IMR-90 (cell line): ENCODE results near the gene WAC.

Source experiments
- BHLHE40 ChIP-seq: fragments of 150-350 bp; IDR thresholded peaks from 2 replicates; pipeline ENCODE4 v1.6.1; 2016; ENCODE audit warnings: mild to moderate bottlenecking, low read depth, low read length
- CEBPB ChIP-seq: IDR thresholded peaks from 2 replicates; pipeline ENCODE4 v1.6.1; 2012; ENCODE audit warnings: low read depth, low read length, improper control_type of control experiment
- CHD1 ChIP-seq: IDR thresholded peaks from 2 replicates; pipeline ENCODE4 v1.6.1; 2012; ENCODE audit warnings: low read depth, low read length, improper control_type of control experiment
- CTCF ChIP-seq: conservative IDR thresholded peaks from 2 replicates; pipeline ENCODE4 v1.5.1; 2012; ENCODE audit warnings: mild to moderate bottlenecking, low read depth, low read length, improper control_type of control experiment
- FOS ChIP-seq: fragments of 150-350 bp; IDR thresholded peaks from 2 replicates; pipeline ENCODE4 v1.6.1; 2016; ENCODE audit warnings: low read depth, low read length
- MAFK ChIP-seq: IDR thresholded peaks from 2 replicates; pipeline ENCODE4 v1.6.1; 2012; ENCODE audit warnings: low read depth, low read length, improper control_type of control experiment
- MXI1 ChIP-seq: IDR thresholded peaks from 2 replicates; pipeline ENCODE4 v1.6.1; 2012; ENCODE audit warnings: low read depth, mild to moderate bottlenecking, low read length, moderate library complexity, borderline replicate concordance
- NFE2L2 ChIP-seq: fragments of 150-350 bp; IDR thresholded peaks from 2 replicates; pipeline ENCODE4 v1.6.1; 2016; ENCODE audit warnings: low read depth, mild to moderate bottlenecking, low read length
- POLR2A ChIP-seq: IDR thresholded peaks from 2 replicates; pipeline ENCODE4 v1.6.1; 2012; ENCODE audit warnings: mild to moderate bottlenecking, low read depth, low read length
- RAD21 ChIP-seq: IDR thresholded peaks from 2 replicates; pipeline ENCODE4 v1.6.1; 2012; ENCODE audit warnings: low read length, improper control_type of control experiment
- RCOR1 ChIP-seq: IDR thresholded peaks from 2 replicates; pipeline ENCODE4 v1.6.1; 2012; ENCODE audit warnings: mild to moderate bottlenecking, low read length, improper control_type of control experiment; ENCODE audit not compliant: insufficient replicate concordance
- RFX5 ChIP-seq: IDR thresholded peaks from 2 replicates; pipeline ENCODE4 v1.8.0; 2012; ENCODE audit warnings: low read depth, mild to moderate bottlenecking, low read length, moderate library complexity
- SMC3 ChIP-seq: fragments of 150-350 bp; IDR thresholded peaks from 2 replicates; pipeline ENCODE4 v1.6.1; 2016; ENCODE audit warnings: low read depth, mild to moderate bottlenecking, antibody characterized with exemption, low read length, moderate library complexity
- TF ChIP-seq, protein P1 (sequence below): fragments of 150-350 bp; IDR thresholded peaks from 2 replicates; pipeline ENCODE4 v1.6.1; 2017; ENCODE audit warnings: mild to moderate bottlenecking, antibody characterized with exemption, low read length, low read depth

- TF ChIP-seq CTCF (no peak), POLR2A (no peak), MXI1 (no peak), RCOR1 (no peak), BHLHE40 (no peak), CEBPB (no peak), SMC3 (no peak), FOS (no peak), MAFK (no peak), CHD1 (no peak), RFX5 (no peak), NFE2L2 (no peak), RAD21 (no peak)
- TF ChIP-seq, protein P1, sequence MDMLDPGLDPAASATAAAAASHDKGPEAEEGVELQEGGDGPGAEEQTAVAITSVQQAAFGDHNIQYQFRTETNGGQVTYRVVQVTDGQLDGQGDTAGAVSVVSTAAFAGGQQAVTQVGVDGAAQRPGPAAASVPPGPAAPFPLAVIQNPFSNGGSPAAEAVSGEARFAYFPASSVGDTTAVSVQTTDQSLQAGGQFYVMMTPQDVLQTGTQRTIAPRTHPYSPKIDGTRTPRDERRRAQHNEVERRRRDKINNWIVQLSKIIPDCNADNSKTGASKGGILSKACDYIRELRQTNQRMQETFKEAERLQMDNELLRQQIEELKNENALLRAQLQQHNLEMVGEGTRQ, result no peak
Observed at GRCh38 chr10:28570598-28570997, 37.7 kb downstream of the WAC start.
